BLaER1 treated with 17β-estradiol and CSF1 and Interleukin-3, amounts not matched to agents 10 nM and 100 nM (cell line): Measurements from ENCODE around the gene GJD3.

ENCODE experiments used
- H3K27ac ChIP-seq, 11 experiments: shearing (Covaris generic); formaldehyde crosslinking; 2 replicates each; pipeline ENCODE4 v1.8.1; 2022
- H3K27me3 ChIP-seq, 11 experiments: shearing (Covaris generic); formaldehyde crosslinking; 2 replicates each; pipeline ENCODE4 v1.8.1; 2022
- H3K36me3 ChIP-seq, 11 experiments: shearing (Covaris generic); formaldehyde crosslinking; 2 replicates each; pipeline ENCODE4 v1.8.1; 2022
- H3K4me1 ChIP-seq, 10 experiments: shearing (Covaris generic); formaldehyde crosslinking; 2 replicates each; pipeline ENCODE4 v1.8.1; 2022
- H3K4me2 ChIP-seq, 11 experiments: shearing (Covaris generic); formaldehyde crosslinking; 2 replicates each; pipeline ENCODE4 v1.8.1; 2022
- H3K4me3 ChIP-seq, 10 experiments: shearing (Covaris generic); formaldehyde crosslinking; 2 replicates each; pipeline ENCODE4 v1.8.1; 2022
- H3K9ac ChIP-seq, 11 experiments: shearing (Covaris generic); formaldehyde crosslinking; 2 replicates each; pipeline ENCODE4 v1.8.1; 2022
- H3K9me3 ChIP-seq, 11 experiments: shearing (Covaris generic); formaldehyde crosslinking; replicated peaks in 1 of 11; 2 replicates each; pipeline ENCODE4 v1.8.1; 2022
- H4K20me1 ChIP-seq, 11 experiments: shearing (Covaris generic); formaldehyde crosslinking; 2 replicates each; pipeline ENCODE4 v1.8.1; 2022
- Cebpa-rat ChIP-seq, 11 experiments: shearing (Covaris generic); IDR thresholded peaks; 2 replicates each; pipeline ENCODE4 v1.8.1; 2022

Gene GJD3

GRCh38 chr17:40327735-40328385 lies 36.7 kb downstream of the GJD3 start:
- Histone ChIP-seq H3K4me3 (peak overlapping the region in 5 of 10 experiments; percentile 7 to 55 (median 40); a peak in 8 of 20 replicates), H3K9me3 (no peaks in the 10 kb centered on the region), H3K27me3 (no peaks in the 10 kb centered on the region), H4K20me1 (peaks cover 0 to 64% (median 6%) of the 10 kb centered on the region in 11 experiments; a peak in 13 of 22 replicates), H3K9ac (peak overlapping the region in 10 of 11 experiments; percentile 9 to 92 (median 55); a peak in 15 of 22 replicates), H3K36me3 (peaks cover under 1 to 23% (median 13%) of the 10 kb centered on the region in 11 experiments; a peak in 15 of 22 replicates), H3K4me2 (peak overlapping the region; percentile 95 to 100 (median 99)), H3K27ac (peak overlapping the region in 10 of 11 experiments; percentile 19 to 99 (median 76); a peak in 18 of 22 replicates), H3K4me1 (peaks cover 99 to 100% (median 100%) of the 10 kb centered on the region in 10 experiments)
- TF ChIP-seq Cebpa-rat (IDR thresholded peaks at IDR 0.05) = no peak

- peak overlapping the region in 10 of 11 experiments; percentile 25 to 99 (median 76); a peak in 18 of 22 replicates for H3K27ac ChIP-seq
- peak overlapping the region; percentile 9 to 92 (median 55); a peak in 20 of 22 replicates for H3K9ac ChIP-seq
- no peaks in the 10 kb centered on the region for H3K27me3 ChIP-seq
- H3K4me2 ChIP-seq = peak overlapping the region; percentile 95 to 100 (median 99)
- peaks cover 94 to 100% (median 97%) of the 10 kb centered on the region in 10 experiments for H3K4me1 ChIP-seq
- peaks cover 0 to 19% (median 13%) of the 10 kb centered on the region in 11 experiments; a peak in 15 of 22 replicates for H3K36me3 ChIP-seq
- no peak for TF ChIP-seq Cebpa-rat (IDR thresholded peaks at IDR 0.05)
- H3K4me3 ChIP-seq = peak overlapping the region in 5 of 10 experiments; percentile 7 to 55 (median 40); a peak in 8 of 20 replicates
- H4K20me1 ChIP-seq = peaks cover 0 to 69% (median 7%) of the 10 kb centered on the region in 11 experiments; a peak in 15 of 22 replicates
- no peaks in the 10 kb centered on the region for H3K9me3 ChIP-seq
Observed at GRCh38 chr17:40327244-40327729, 37.2 kb downstream of the GJD3 start.

GRCh38 chr17:40326832-40327199 lies 37.7 kb downstream of the GJD3 start:
- Histone ChIP-seq H3K36me3 (peaks cover 0 to 14% (median 10%) of the 10 kb centered on the region in 11 experiments; a peak in 15 of 22 replicates), H3K4me1 (peaks cover 93 to 100% (median 97%) of the 10 kb centered on the region in 10 experiments), H3K4me3 (peak overlapping the region in 5 of 10 experiments; percentile 23 to 55 (median 40); a peak in 11 of 20 replicates), H3K9me3 (no peaks in the 10 kb centered on the region), H3K27ac (peak overlapping the region in 10 of 11 experiments; percentile 25 to 99 (median 76); a peak in 18 of 22 replicates), H3K27me3 (no peaks in the 10 kb centered on the region), H3K4me2 (peak overlapping the region; percentile 95 to 100 (median 99)), H4K20me1 (peaks cover 0 to 74% (median 12%) of the 10 kb centered on the region in 11 experiments; a peak in 19 of 22 replicates), H3K9ac (peak overlapping the region; percentile 9 to 92 (median 55); a peak in 20 of 22 replicates)
- TF ChIP-seq Cebpa-rat (IDR thresholded peaks at IDR 0.05) = no peak

- peaks cover 0 to 8% (median 4%) of the 10 kb centered on the region in 11 experiments; a peak in 13 of 22 replicates for H3K36me3 ChIP-seq
- H3K4me2 ChIP-seq = peak overlapping the region; percentile 95 to 100 (median 99)
- no peaks in the 10 kb centered on the region for H3K9me3 ChIP-seq
- H3K27me3 ChIP-seq = no peaks in the 10 kb centered on the region
- H3K4me1 ChIP-seq = peaks cover 93 to 100% (median 97%) of the 10 kb centered on the region in 10 experiments
- H4K20me1 ChIP-seq = peaks cover 5 to 80% (median 18%) of the 10 kb centered on the region in 11 experiments; a peak in 20 of 22 replicates
- peak overlapping the region; percentile 16 to 92 (median 55); a peak in 20 of 22 replicates for H3K9ac ChIP-seq
- peak overlapping the region; percentile 11 to 99 (median 71); a peak in 19 of 22 replicates for H3K27ac ChIP-seq
- TF ChIP-seq Cebpa-rat (IDR thresholded peaks at IDR 0.05) = peak in 1 of 11 experiments; percentile 37; a peak in 1 of 22 replicates
- H3K4me3 ChIP-seq = peak overlapping the region in 7 of 10 experiments; percentile 10 to 55 (median 31); a peak in 12 of 20 replicates
Observed at GRCh38 chr17:40326014-40326831, 38.3 kb downstream of the GJD3 start.

GRCh38 chr17:40325156-40326013 lies 39.2 kb downstream of the GJD3 start:
- H3K9me3 ChIP-seq = no peaks in the 10 kb centered on the region
- H3K4me2 ChIP-seq = peak overlapping the region; percentile 95 to 100 (median 99)
- H3K4me3 ChIP-seq = peak overlapping the region in 6 of 10 experiments; percentile 1 to 96 (median 32); a peak in 5 of 20 replicates
- peak overlapping the region; percentile 16 to 92 (median 55); a peak in 18 of 22 replicates for H3K9ac ChIP-seq
- peak overlapping the region; percentile 11 to 99 (median 82); a peak in 19 of 22 replicates for H3K27ac ChIP-seq
- H3K36me3 ChIP-seq = no peaks in the 10 kb centered on the region
- H3K27me3 ChIP-seq = no peaks in the 10 kb centered on the region
- TF ChIP-seq Cebpa-rat (IDR thresholded peaks at IDR 0.05) = no peak
- H3K4me1 ChIP-seq = peaks cover 93 to 100% (median 97%) of the 10 kb centered on the region in 10 experiments
- peaks cover 10 to 82% (median 26%) of the 10 kb centered on the region in 11 experiments; a peak in 20 of 22 replicates for H4K20me1 ChIP-seq

GRCh38 chr17:40323391-40324381 lies 40.9 kb downstream of the GJD3 start:
- H3K9ac ChIP-seq = peak overlapping the region; percentile 60 to 92 (median 72)
- H3K4me1 ChIP-seq = peaks cover 83 to 100% (median 96%) of the 10 kb centered on the region in 10 experiments
- H3K4me2 ChIP-seq = peak overlapping the region; percentile 95 to 100 (median 99)
- H3K27me3 ChIP-seq = peaks cover 0 to 3% (median 0%) of the 10 kb centered on the region in 11 experiments; a peak in 2 of 22 replicates
- H3K4me3 ChIP-seq = peak overlapping the region; percentile 45 to 100 (median 70); a peak in 18 of 20 replicates
- no peaks in the 10 kb centered on the region for H3K9me3 ChIP-seq
- TF ChIP-seq Cebpa-rat (IDR thresholded peaks at IDR 0.05) = no peak
- peak overlapping the region; percentile 73 to 99 (median 87) for H3K27ac ChIP-seq
- H3K36me3 ChIP-seq = no peaks in the 10 kb centered on the region
- peaks cover 17 to 89% (median 41%) of the 10 kb centered on the region in 11 experiments; a peak in 20 of 22 replicates for H4K20me1 ChIP-seq
